Upper lobe of right lung (tissue), 1 donor: ENCODE results near the gene ARHGAP24. TPM values are rescaled to one million over a fixed set of nuclear protein-coding genes. Genes with fewer than 3 reads are reported as not detected.

Source experiments
- ATAC-seq: fragments of 200-7000 bp; cut with Tn5 transposase; one replicate; pipeline ENCODE4 v1.9.1; 2020; ENCODE audit warnings: mild to moderate bottlenecking, moderate library complexity
- DNase-seq: peaks from one replicate; pipeline ENCODE4 v3.0.0-alpha.2; 2020
- H3K27ac ChIP-seq: fragments of 200-600 bp; one replicate; pipeline ENCODE4 v1.8.0; 2022
- H3K27me3 ChIP-seq: fragments of 200-600 bp; one replicate; pipeline ENCODE4 v1.8.0; 2022; ENCODE audit warnings: mild to moderate bottlenecking
- H3K36me3 ChIP-seq: fragments of 200-600 bp; one replicate; pipeline ENCODE4 v1.8.0; 2022
- H3K4me1 ChIP-seq: fragments of 200-600 bp; one replicate; pipeline ENCODE4 v1.8.0; 2022
- H3K4me3 ChIP-seq: fragments of 200-600 bp; one replicate; pipeline ENCODE4 v1.8.0; 2022; ENCODE audit warnings: mild to moderate bottlenecking
- H3K9me3 ChIP-seq: fragments of 200-600 bp; one replicate; pipeline ENCODE4 v1.8.0; 2022
- CTCF ChIP-seq: fragments of 200-600 bp; IDR thresholded peaks from one replicate; pipeline ENCODE4 v1.8.0; 2022; ENCODE audit warnings: antibody characterized with exemption
- intact Hi-C: fragments of 100-400 bp; cut with DNase I; formaldehyde crosslinking; loops from one replicate; pipeline ENCODE4 v1.11.0; 2022
- total RNA-seq: library from RNA; stranded (reverse); fragmentation: NEBNext Ultra II Directional; extraction: Animal tissue kit (Norgen Biotek cat#: 25700); gene quantifications from one replicate; pipeline ENCODE4 v1.2.1, GENCODE V29; 2021
- donor health status: DM: no; HTN: yes; CAD: no; lungs with severe emphysema.

Gene ARHGAP24
- total RNA-seq, 1 donor from 2014 or later: 29.8 TPM

DNA sequence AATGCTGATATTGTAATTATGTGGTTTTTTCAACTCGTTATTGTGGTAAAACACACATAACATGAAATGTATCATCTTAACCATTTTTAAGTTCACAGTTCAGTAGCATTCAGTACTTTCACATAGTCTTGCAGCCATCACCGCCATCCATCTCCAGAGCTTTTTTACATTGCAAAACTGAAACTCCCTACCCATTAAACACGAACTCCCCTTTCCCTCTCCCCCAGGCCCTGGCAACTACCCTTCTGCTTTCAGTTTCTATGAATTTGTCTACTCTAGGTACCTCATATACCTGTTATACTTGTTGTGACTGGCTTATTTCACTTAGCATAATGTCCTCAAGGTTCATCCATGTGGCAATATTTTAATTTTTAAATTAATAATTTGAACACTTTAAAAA, 504.3 kb downstream of the ARHGAP24 start:
- H3K9me3 ChIP-seq: no peaks in the 10 kb centered on the region
- H3K4me3 ChIP-seq: no peak overlapping the region
- TF ChIP-seq CTCF: no peak
- intact Hi-C loops: no loop called here
- H3K27me3 ChIP-seq: no peaks in the 10 kb centered on the region
- DNase-seq (no peak), ATAC-seq (no peak)
- no peaks in the 10 kb centered on the region for H3K4me1 ChIP-seq
- H3K27ac ChIP-seq: no peak overlapping the region
- no peaks in the 10 kb centered on the region for H3K36me3 ChIP-seq

DNA sequence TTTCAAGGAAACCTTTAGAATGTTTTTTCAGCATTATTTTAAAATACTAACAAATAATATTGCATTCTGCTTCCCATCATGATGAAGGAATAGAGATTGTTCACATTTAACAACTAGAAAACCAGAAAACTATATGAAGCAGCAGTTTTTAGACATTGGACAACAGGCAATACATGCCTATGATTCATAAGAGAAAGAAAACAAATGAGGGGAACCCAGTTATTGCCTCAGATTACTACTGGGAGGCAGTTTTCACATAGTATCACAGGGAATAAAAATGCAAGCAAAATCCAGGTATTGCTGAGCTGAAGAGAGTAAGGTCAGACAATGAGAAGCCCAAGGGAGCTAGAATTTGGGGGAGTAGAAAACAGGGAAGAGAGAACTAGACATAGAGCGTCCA, 511.3 kb downstream of the ARHGAP24 start:
- intact Hi-C loops: no loop called here
- no peak for ATAC-seq
- H3K36me3 ChIP-seq: no peaks in the 10 kb centered on the region
- H3K27me3 ChIP-seq: no peaks in the 10 kb centered on the region
- DNase-seq: no peak
- H3K4me1 ChIP-seq: no peaks in the 10 kb centered on the region
- H3K4me3 ChIP-seq: no peak overlapping the region
- H3K27ac ChIP-seq: no peak overlapping the region
- no peaks in the 10 kb centered on the region for H3K9me3 ChIP-seq
- no peak for TF ChIP-seq CTCF

DNA sequence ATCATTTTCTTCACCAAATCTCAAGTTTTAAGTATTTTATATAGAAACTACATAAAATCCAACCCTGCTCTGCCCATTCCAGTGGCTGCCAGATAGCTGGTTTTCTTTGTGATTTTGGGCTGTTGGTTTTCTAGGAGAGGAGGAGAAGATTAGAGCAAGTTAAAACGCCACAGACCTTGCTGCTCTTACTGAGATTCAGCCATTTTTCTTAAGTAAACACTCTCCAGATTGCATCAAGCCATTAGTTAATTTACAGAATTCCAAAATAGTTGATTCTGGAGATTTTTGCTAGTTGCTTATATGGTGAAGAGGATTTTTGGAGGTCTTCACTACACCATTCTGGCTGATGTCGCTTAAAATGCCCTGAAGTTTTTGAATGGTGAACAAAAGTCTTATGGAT, 518.7 kb downstream of the ARHGAP24 start:
- intact Hi-C loops: no loop called here
- TF ChIP-seq CTCF: no peak
- Histone ChIP-seq H3K4me1 (no peaks in the 10 kb centered on the region), H3K4me3 (no peak overlapping the region), H3K27ac (no peak overlapping the region), H3K36me3 (peaks cover 7% of the 10 kb centered on the region), H3K27me3 (no peaks in the 10 kb centered on the region), H3K9me3 (no peaks in the 10 kb centered on the region)
- DNase-seq: no peak
- ATAC-seq: no peak

- H3K27me3 ChIP-seq: no peaks in the 10 kb centered on the region
- H3K36me3 ChIP-seq: peaks cover 7% of the 10 kb centered on the region
- H3K4me1 ChIP-seq: no peaks in the 10 kb centered on the region
- intact Hi-C loops: no loop called here
- H3K27ac ChIP-seq: no peak overlapping the region
- no peak for TF ChIP-seq CTCF
- ATAC-seq (no peak), DNase-seq (no peak)
- no peaks in the 10 kb centered on the region for H3K9me3 ChIP-seq
- no peak overlapping the region for H3K4me3 ChIP-seq
Measured at GRCh38 chr4:85994576-85994975, 519.6 kb downstream of the ARHGAP24 start.

DNA sequence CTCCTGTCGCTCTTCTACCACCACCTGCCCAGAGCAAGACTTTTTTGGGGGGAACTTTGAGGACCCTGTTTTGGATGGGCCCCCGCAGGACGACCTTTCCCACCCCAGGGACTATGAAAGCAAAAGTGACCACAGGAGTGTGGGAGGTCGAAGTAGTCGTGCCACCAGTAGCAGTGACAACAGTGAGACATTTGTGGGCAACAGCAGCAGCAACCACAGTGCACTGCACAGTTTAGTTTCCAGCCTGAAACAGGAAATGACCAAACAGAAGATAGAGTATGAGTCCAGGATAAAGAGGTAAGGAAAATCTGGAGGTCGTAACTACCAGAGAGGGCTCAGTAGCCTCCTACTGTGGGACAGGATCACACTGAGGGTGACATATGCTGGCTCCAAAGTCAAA, 520.4 kb downstream of the ARHGAP24 start:
- H3K4me3 ChIP-seq: no peak overlapping the region
- no peak for TF ChIP-seq CTCF
- intact Hi-C loops: no loop called here
- no peak for ATAC-seq
- H3K27ac ChIP-seq: no peak overlapping the region
- H3K36me3 ChIP-seq: peaks cover 7% of the 10 kb centered on the region
- H3K27me3 ChIP-seq: no peaks in the 10 kb centered on the region
- H3K4me1 ChIP-seq: no peaks in the 10 kb centered on the region
- DNase-seq: no peak
- no peaks in the 10 kb centered on the region for H3K9me3 ChIP-seq

- intact Hi-C loops: no loop called here
- Histone ChIP-seq H3K9me3 (no peaks in the 10 kb centered on the region), H3K4me3 (no peak overlapping the region), H3K4me1 (no peaks in the 10 kb centered on the region), H3K27me3 (no peaks in the 10 kb centered on the region), H3K27ac (no peak overlapping the region), H3K36me3 (no peaks in the 10 kb centered on the region)
- DNase-seq: no peak
- no peak for ATAC-seq
- no peak for TF ChIP-seq CTCF
Measured at GRCh38 chr4:86001591-86001990, 526.6 kb downstream of the ARHGAP24 start.
